Breast epithelium (tissue), 4 donors: ENCODE results near the gene ZNF384. TPM values are rescaled to one million over a fixed set of nuclear protein-coding genes. Genes with fewer than 3 reads are reported as not detected.

Experiments
- DNase-seq, 2 donors: peaks; one replicate each; pipeline ENCODE4 v3.0.0-alpha.2; 2019; ENCODE audit warnings: low spot score in 2 of 2
- H3K27ac ChIP-seq, 2 donors: fragments of 200-600 bp; sonication (generic) in 1 of 2; one replicate each; pipeline ENCODE4 v1.5.1; 2016 to 2019; ENCODE audit warnings: mild to moderate bottlenecking in 1 of 2
- H3K27me3 ChIP-seq, 2 donors: fragments of 200-600 bp; sonication (generic) in 1 of 2; one replicate each; pipeline versions ENCODE4 v1.5.1 to v1.6.0; 2017 to 2019; ENCODE audit warnings: control low read depth in 1 of 2, mild to moderate bottlenecking in 1 of 2
- H3K36me3 ChIP-seq: fragments of 200-600 bp; one replicate; pipeline ENCODE4 v1.5.1; 2019
- H3K4me1 ChIP-seq, 2 donors: fragments of 200-600 bp; sonication (generic); one replicate each; pipeline ENCODE4 v1.5.1; 2016 to 2019; ENCODE audit warnings: control low read depth in 1 of 2
- H3K4me3 ChIP-seq, 3 donors: fragments of 200-600 bp; sonication (generic); 1 replicate in 2 of 3; 2 replicates in 1 of 3; pipeline ENCODE4 v1.5.1; 2016 to 2019; ENCODE audit warnings: mild to moderate bottlenecking in 3 of 3, moderate library complexity in 2 of 3
- H3K9me3 ChIP-seq, 2 donors: fragments of 200-600 bp; sonication (generic) in 1 of 2; one replicate each; pipeline ENCODE4 v1.5.1; 2016 to 2019; ENCODE audit warnings: control low read depth in 1 of 2
- CTCF ChIP-seq, 3 donors: fragments of 450-650 bp; IDR thresholded peaks; one replicate each; pipeline ENCODE4 v1.5.1; 2016 to 2017; ENCODE audit warnings: antibody characterized with exemption in 3 of 3, mild to moderate bottlenecking in 3 of 3, moderate library complexity in 3 of 3
- POLR2A ChIP-seq: fragments of 450-650 bp; IDR thresholded peaks from one replicate; pipeline ENCODE4 v1.6.1; 2016; ENCODE audit warnings: antibody characterized with exemption, mild to moderate bottlenecking, moderate library complexity
- POLR2AphosphoS5 ChIP-seq, 3 donors: sonication (generic); formaldehyde crosslinking; IDR thresholded peaks; one replicate each; pipeline ENCODE4 v1.6.1; 2017; ENCODE audit warnings: antibody characterized with exemption in 3 of 3
- intact Hi-C: fragments of 100-400 bp; cut with DNase I; formaldehyde crosslinking; loops from one replicate; pipeline ENCODE4 v1.15.1; 2023; ENCODE audit warnings: low total_unique reads
- total RNA-seq, 3 donors: library from RNA; depleted of rRNA; stranded (reverse); fragments of >200 nt; gene quantifications; one replicate each; pipeline ENCODE4 v1.1.0, GENCODE V29; 2016

Gene ZNF384
- total RNA-seq, 3 donors from 2014 or later: 34.4 to 57.0 (median 49.5) TPM

- Histone ChIP-seq H3K4me3 (no peak overlapping the region), H3K27ac (no peak overlapping the region), H3K9me3 (no peaks in the 10 kb centered on the region), H3K36me3 (no peaks in the 10 kb centered on the region), H3K27me3 (no peaks in the 10 kb centered on the region), H3K4me1 (no peaks in the 10 kb centered on the region)
- intact Hi-C loops: loop anchor here (10.0 kb wide), 1 partner anchor 206 kb away; the partner anchor contains the start of genes GPR162 and P3H3
- no peak for DNase-seq
- no peak for TF ChIP-seq POLR2A
- no peak for TF ChIP-seq POLR2AphosphoS5 (IDR thresholded peaks at IDR 0.05)
- TF ChIP-seq CTCF (IDR thresholded peaks at IDR 0.05): no peak
These were observed 70.5 kb downstream of the ZNF384 start for GRCh38 chr12:6618483-6619225.

Other genes starting within 250 kb of the ZNF384 start
- 1 to 10 TPM in 2 of 3 donors, under 1 TPM in 1; 0.64 to 4.3 (median 2.6) TPM for gene CD27, start 244.4 kb downstream of the ZNF384 start, total RNA-seq
- gene TAPBPL, start 237.3 kb downstream of the ZNF384 start, total RNA-seq: 10 to 100 TPM; 16.5 to 24.6 (median 22.9) TPM
- 10 to 100 TPM in 2 of 3 donors, 1 to 10 TPM in 1; 8.2 to 12.5 (median 11.1) TPM for gene VAMP1, start 218.7 kb downstream of the ZNF384 start, total RNA-seq
- 10 to 100 TPM; 58.5 to 72.1 (median 62.4) TPM for gene MRPL51, start 196.1 kb downstream of the ZNF384 start, total RNA-seq
- gene NCAPD2, start 195.3 kb downstream of the ZNF384 start, total RNA-seq: 10 to 100 TPM; 21.6 to 66.7 (median 53.9) TPM
- gene GAPDH, start 154.9 kb downstream of the ZNF384 start, total RNA-seq: 1,000 to 10,000 TPM; 1,134 to 1,818 (median 1,628) TPM
- 10 to 100 TPM in 2 of 3 donors, 1 to 10 TPM in 1; 7.2 to 22.4 (median 15.7) TPM for gene IFFO1, start 133.3 kb downstream of the ZNF384 start, total RNA-seq
- 10 to 100 TPM; 30.6 to 37.6 (median 31.5) TPM for gene NOP2, start 121.1 kb downstream of the ZNF384 start, total RNA-seq
- gene CHD4, start 82.0 kb downstream of the ZNF384 start, total RNA-seq: 100 to 1,000 TPM; 162 to 227 (median 203) TPM
- gene LPAR5, start 53.4 kb downstream of the ZNF384 start, total RNA-seq: 1 to 10 TPM in 2 of 3 donors, under 1 TPM in 1; 0.98 to 1.8 (median 1.8) TPM
- gene ACRBP, start 41.9 kb downstream of the ZNF384 start, total RNA-seq: 1 to 10 TPM in 1 of 3 donors, under 1 TPM in 2; 0.59 to 2.4 (median 0.66) TPM
- gene ING4, start 26.3 kb downstream of the ZNF384 start, total RNA-seq: 10 to 100 TPM; 51.1 to 74.2 (median 56.3) TPM
- under 1 TPM in 2 of 3 donors, not detected in 1; 0.29 to 0.33 TPM for gene PIANP, start 11.4 kb upstream of the ZNF384 start, total RNA-seq
- gene COPS7A, start 34.7 kb upstream of the ZNF384 start, total RNA-seq: 10 to 100 TPM; 52.1 to 72.2 (median 59.9) TPM
- gene MLF2, start 63.8 kb upstream of the ZNF384 start, total RNA-seq: 100 to 1,000 TPM; 130 to 168 (median 159) TPM
- gene PTMS, start 77.0 kb upstream of the ZNF384 start, total RNA-seq: 100 to 1,000 TPM in 1 of 3 donors, 10 to 100 TPM in 2; 70.9 to 101 (median 85.8) TPM
- 1 to 10 TPM in 1 of 3 donors, under 1 TPM in 2; 0.44 to 1.3 (median 0.80) TPM for gene LAG3, start 83.1 kb upstream of the ZNF384 start, total RNA-seq
- gene CD4, start 100.2 kb upstream of the ZNF384 start, total RNA-seq: 10 to 100 TPM in 2 of 3 donors, 1 to 10 TPM in 1; 5.9 to 29.0 (median 11.0) TPM
- gene GPR162, start 132.4 kb upstream of the ZNF384 start, total RNA-seq: 1 to 10 TPM; 2.6 to 4.2 (median 4.1) TPM
- gene P3H3, start 139.0 kb upstream of the ZNF384 start, total RNA-seq: 10 to 100 TPM in 2 of 3 donors, 1 to 10 TPM in 1; 7.5 to 29.5 (median 10.1) TPM
- gene GNB3, start 151.6 kb upstream of the ZNF384 start, total RNA-seq: 1 to 10 TPM in 2 of 3 donors, under 1 TPM in 1; 0.80 to 3.3 (median 2.2) TPM
- 1 to 10 TPM in 2 of 3 donors, under 1 TPM in 1; 0.33 to 3.0 (median 1.8) TPM for gene CDCA3, start 161.9 kb upstream of the ZNF384 start, total RNA-seq
- gene USP5, start 162.8 kb upstream of the ZNF384 start, total RNA-seq: 10 to 100 TPM; 32.6 to 52.8 (median 34.7) TPM
- gene TPI1, start 178.2 kb upstream of the ZNF384 start, total RNA-seq: 100 to 1,000 TPM; 297 to 386 (median 351) TPM
- 10 to 100 TPM in 2 of 3 donors, 1 to 10 TPM in 1; 9.0 to 13.4 (median 12.7) TPM for gene SPSB2, start 183.9 kb upstream of the ZNF384 start, total RNA-seq
- 10 to 100 TPM in 2 of 3 donors, 1 to 10 TPM in 1; 7.4 to 15.4 (median 10.8) TPM for gene LRRC23, start 215.4 kb upstream of the ZNF384 start, total RNA-seq
- gene ENO2, start 225.2 kb upstream of the ZNF384 start, total RNA-seq: 10 to 100 TPM in 2 of 3 donors, 1 to 10 TPM in 1; 5.0 to 16.1 (median 11.1) TPM
- 10 to 100 TPM; 57.9 to 96.4 (median 59.7) TPM for gene ATN1, start 238.6 kb upstream of the ZNF384 start, total RNA-seq